ENCODE data around the gene PRPF40A. TPM values are rescaled to one million over a fixed set of nuclear protein-coding genes. Genes with fewer than 3 reads are reported as not detected.

Gene PRPF40A
- total and polyA plus RNA-seq, 12 donors, result 13.3 to 51.8 (median 33.1) TPM

DNA sequence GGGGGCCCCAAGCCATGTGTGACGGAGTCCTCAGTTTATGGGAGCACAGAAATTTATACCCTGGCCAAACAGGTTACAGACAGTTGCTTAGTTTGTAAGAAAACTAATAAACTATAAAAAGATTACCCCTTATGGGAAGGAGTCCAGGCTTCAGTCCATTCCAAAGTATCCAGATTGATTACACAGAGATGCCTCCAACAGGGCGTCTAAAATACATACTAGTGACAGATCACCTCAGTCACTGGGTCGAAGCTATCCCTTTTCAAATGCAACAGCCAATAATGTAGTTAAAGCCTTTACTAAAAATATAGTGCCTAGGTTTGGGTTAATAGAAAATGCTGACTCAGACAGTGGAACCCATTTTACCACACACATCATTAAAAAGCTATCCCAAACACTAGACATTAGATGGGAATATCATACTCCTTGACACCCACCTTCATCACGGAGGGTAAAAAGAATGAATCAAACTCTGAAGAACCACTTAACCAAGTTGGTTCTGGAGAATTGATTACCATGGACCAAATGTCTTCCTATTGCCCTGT is 10.7 kb downstream of the PRPF40A start:
- Histone ChIP-seq H3K36me3 (peaks cover 0 to 58% (median 0%) of the 10 kb centered on the region in 9 donors), H3K27ac (no peak overlapping the region), H3K4me1 (peaks cover 0 to 12% (median 0%) of the 10 kb centered on the region in 9 donors), H3K9me3 (peaks cover 0 to 16% (median 0%) of the 10 kb centered on the region in 11 donors), H3K4me3 (no peak overlapping the region), H3K27me3 (no peaks in the 10 kb centered on the region)
- DNase-seq (no peak), ATAC-seq (no peak)
- intact Hi-C loops (cut with DNase I), result no loop called here
- 93 to 97% methylated on average over 4 of the region's 4 CpGs for WGBS, 2 donors
- TF ChIP-seq, protein P1, sequence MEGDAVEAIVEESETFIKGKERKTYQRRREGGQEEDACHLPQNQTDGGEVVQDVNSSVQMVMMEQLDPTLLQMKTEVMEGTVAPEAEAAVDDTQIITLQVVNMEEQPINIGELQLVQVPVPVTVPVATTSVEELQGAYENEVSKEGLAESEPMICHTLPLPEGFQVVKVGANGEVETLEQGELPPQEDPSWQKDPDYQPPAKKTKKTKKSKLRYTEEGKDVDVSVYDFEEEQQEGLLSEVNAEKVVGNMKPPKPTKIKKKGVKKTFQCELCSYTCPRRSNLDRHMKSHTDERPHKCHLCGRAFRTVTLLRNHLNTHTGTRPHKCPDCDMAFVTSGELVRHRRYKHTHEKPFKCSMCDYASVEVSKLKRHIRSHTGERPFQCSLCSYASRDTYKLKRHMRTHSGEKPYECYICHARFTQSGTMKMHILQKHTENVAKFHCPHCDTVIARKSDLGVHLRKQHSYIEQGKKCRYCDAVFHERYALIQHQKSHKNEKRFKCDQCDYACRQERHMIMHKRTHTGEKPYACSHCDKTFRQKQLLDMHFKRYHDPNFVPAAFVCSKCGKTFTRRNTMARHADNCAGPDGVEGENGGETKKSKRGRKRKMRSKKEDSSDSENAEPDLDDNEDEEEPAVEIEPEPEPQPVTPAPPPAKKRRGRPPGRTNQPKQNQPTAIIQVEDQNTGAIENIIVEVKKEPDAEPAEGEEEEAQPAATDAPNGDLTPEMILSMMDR (IDR thresholded peaks at IDR 0.05), result no peak

DNA sequence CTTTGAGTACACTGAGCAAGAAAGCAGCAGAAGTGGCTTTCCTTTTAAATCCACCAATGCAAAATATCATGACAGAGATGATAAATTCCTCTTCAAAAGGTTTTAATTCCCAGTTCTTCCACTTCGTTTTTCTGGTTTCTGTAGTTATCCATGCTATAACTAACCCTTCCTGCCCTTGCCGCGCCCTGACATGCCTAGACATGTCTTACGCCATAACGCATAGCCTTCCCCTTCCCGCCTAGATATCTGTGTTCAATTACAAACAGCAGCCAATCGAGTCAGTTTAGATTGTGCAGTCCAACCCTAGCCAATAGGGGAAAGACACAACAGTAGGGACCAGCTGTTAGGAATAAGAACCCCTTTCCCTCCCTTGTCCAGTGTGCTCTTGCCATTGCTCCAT is 16.1 kb downstream of the PRPF40A start:
- ATAC-seq, result no peak
- intact Hi-C loops (cut with DNase I), result no loop called here
- WGBS, 2 donors, result 98% methylated on average over 7 of the region's 7 CpGs

DNA sequence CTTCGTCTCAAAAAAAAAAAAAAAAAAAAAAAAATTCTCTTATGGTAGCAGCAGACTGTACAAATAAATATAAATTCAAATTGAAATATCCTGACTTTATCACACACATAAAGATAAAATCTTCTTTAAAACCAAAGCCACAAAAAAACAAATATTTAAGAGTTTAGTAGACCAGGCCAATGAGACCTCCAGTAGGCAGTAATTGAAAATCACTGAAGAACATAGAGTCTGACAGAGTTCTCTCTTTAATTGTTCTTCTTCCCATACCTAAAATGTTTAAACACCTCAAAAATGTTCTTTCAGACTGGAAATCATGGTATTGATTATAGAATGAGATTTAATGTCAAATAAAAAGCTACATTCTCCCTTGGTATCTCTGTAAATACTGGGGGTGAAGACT is 20.8 kb downstream of the PRPF40A start:
- no peak overlapping the region for H3K4me3 ChIP-seq
- TF ChIP-seq, protein P1 (IDR thresholded peaks at IDR 0.05), result no peak
- no peak overlapping the region for H3K27ac ChIP-seq
- intact Hi-C loops (cut with DNase I), result no loop called here
- WGBS, 2 donors, result 91% methylated on average over 1 of the region's 1 CpG; no CpG with 5 or more reads in 1 of the 2 donors
- no peak for ATAC-seq
- DNase-seq, result no peak
- H3K27me3 ChIP-seq, result no peaks in the 10 kb centered on the region
- peaks cover 0 to 33% (median 0%) of the 10 kb centered on the region in 9 donors for H3K36me3 ChIP-seq
- H3K4me1 ChIP-seq, result peaks cover 0 to 31% (median 6%) of the 10 kb centered on the region in 9 donors
- peaks cover 0 to 8% (median 0%) of the 10 kb centered on the region in 11 donors for H3K9me3 ChIP-seq

More for the DNA sequence above, 16.1 kb downstream of the PRPF40A start:
- Histone ChIP-seq H3K9me3 (peaks cover 0 to 12% (median 0%) of the 10 kb centered on the region in 11 donors), H3K36me3 (peaks cover 0 to 22% (median 0%) of the 10 kb centered on the region in 9 donors), H3K27me3 (no peaks in the 10 kb centered on the region), H3K4me1 (peaks cover 0 to 9% (median 4%) of the 10 kb centered on the region in 9 donors), H3K4me3 (no peak overlapping the region), H3K27ac (no peak overlapping the region)
- DNase-seq, result no peak
- TF ChIP-seq, protein P1 (IDR thresholded peaks at IDR 0.05), result no peak

DNA sequence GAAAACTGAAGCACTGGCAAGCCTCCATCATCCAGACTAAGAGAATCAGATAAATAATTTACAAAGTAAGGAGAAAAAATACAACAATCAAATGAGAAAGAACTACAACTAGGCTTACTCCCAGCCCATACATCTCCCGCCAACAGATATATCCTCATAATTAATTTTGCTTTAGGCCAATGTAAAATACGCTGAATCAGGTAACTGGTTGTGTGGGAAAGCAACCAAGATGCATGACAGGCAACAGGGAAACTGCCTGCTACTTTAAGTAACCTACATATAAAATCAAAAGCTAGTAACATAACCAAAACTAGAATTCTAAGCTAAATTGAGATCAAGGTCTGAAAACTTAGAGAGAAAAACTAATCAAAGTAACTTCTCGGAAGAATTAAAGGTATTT is 21.5 kb downstream of the PRPF40A start:
- no peak for DNase-seq
- Histone ChIP-seq H3K4me1 (peaks cover 0 to 31% (median 6%) of the 10 kb centered on the region in 9 donors), H3K27ac (no peak overlapping the region), H3K36me3 (peaks cover 0 to 36% (median 0%) of the 10 kb centered on the region in 9 donors), H3K9me3 (peaks cover 0 to under 1% (median 0%) of the 10 kb centered on the region in 11 donors), H3K27me3 (no peaks in the 10 kb centered on the region), H3K4me3 (no peak overlapping the region)
- ATAC-seq, result no peak
- TF ChIP-seq, protein P1 (IDR thresholded peaks at IDR 0.05), result no peak
- 98 to 99% methylated on average over 3 of the region's 3 CpGs for WGBS, 2 donors
- intact Hi-C loops (cut with DNase I), result no loop called here
